ENCODE data around the gene KLF7. TPM values are rescaled to one million over a fixed set of nuclear protein-coding genes. Genes with fewer than 3 reads are reported as not detected.

Gene KLF7
- total RNA-seq, 2 experiments from 2014 or later: not detected

DNA sequence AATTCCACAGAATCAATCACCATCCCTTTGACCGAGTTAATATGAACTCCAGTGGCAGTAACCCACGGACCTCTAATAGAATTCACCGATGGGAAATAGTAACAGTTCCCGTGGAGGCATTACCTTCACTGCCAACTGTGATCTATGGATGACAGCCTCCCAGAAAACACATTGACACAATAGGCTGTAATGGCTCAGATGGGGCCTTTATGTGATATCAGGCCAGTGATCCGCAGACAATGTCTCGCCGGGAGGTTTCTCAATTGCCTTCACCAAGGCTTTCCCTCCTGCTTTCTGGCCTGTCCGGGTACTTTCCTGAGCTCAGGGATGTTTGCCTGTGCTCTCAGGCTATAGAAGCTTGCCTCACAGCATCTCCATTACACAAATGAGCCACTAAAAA, 34.4 kb upstream of the KLF7 start:
- H3K4me3 ChIP-seq (ENCODE audit: low read depth, low read length, poor library complexity, severe bottlenecking): no peak overlapping the region
- no peak overlapping the region for H3K4me2 ChIP-seq (ENCODE audit: low read length)
- intact Hi-C loops (cut with micrococcal nuclease; ENCODE audit: unreplicated experiment): no loop called here
- no peaks in the 10 kb centered on the region for H3K9me3 ChIP-seq (ENCODE audit: low read length)
- no peaks in the 10 kb centered on the region for H3K79me2 ChIP-seq (ENCODE audit: insufficient read depth, low read depth, low read length)
- ChIA-PET POLR2A (no interaction called here), CTCF (ENCODE audit: unreplicated experiment) (no interaction called here)
- no peaks in the 10 kb centered on the region for H3K9me2 ChIP-seq (ENCODE audit: insufficient read depth, low read length)
- H3K36me3 ChIP-seq (ENCODE audit: insufficient read depth, low read length): no peaks in the 10 kb centered on the region
- no peaks in the 10 kb centered on the region for H4K20me1 ChIP-seq (ENCODE audit: insufficient read depth, low read length)
- TF ChIP-seq, protein P1, sequence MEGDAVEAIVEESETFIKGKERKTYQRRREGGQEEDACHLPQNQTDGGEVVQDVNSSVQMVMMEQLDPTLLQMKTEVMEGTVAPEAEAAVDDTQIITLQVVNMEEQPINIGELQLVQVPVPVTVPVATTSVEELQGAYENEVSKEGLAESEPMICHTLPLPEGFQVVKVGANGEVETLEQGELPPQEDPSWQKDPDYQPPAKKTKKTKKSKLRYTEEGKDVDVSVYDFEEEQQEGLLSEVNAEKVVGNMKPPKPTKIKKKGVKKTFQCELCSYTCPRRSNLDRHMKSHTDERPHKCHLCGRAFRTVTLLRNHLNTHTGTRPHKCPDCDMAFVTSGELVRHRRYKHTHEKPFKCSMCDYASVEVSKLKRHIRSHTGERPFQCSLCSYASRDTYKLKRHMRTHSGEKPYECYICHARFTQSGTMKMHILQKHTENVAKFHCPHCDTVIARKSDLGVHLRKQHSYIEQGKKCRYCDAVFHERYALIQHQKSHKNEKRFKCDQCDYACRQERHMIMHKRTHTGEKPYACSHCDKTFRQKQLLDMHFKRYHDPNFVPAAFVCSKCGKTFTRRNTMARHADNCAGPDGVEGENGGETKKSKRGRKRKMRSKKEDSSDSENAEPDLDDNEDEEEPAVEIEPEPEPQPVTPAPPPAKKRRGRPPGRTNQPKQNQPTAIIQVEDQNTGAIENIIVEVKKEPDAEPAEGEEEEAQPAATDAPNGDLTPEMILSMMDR (conservative IDR thresholded peaks at IDR 0.05; ENCODE audit: low read length): no peak
- TF ChIP-seq EZH2phosphoT487 (IDR thresholded peaks at IDR 0.05; ENCODE audit: borderline replicate concordance, low read depth, low read length): no peak
- DNase-seq (ENCODE audit: low spot score): no peak
- BruUV-seq (replicated peaks): no TSS peak
- H2AFZ ChIP-seq (ENCODE audit: low read length): no peak overlapping the region
- H3K4me1 ChIP-seq (ENCODE audit: insufficient read depth, low read length, poor library complexity, severe bottlenecking): no peaks in the 10 kb centered on the region
- no peak overlapping the region for H3K27ac ChIP-seq (ENCODE audit: low read depth, low read length, poor library complexity, severe bottlenecking)

DNA sequence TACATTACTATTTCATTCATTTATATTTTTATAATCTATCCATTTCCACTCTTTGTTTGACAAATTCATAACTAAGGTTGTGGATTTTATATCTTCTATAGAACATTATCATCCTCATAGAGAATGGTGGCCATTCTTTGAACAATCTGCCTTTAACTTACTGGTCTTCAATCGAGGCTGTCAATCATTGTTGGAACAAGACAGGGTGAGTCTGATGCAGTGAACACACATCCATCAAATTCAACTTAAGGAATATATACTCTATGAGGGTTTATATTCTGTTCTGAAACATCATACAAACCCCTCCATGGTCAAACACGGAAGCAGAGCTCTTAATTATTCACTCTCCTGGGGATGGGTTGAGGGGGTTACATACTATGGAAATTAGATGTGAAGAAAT, 28.3 kb upstream of the KLF7 start:
- TF ChIP-seq EZH2phosphoT487 (IDR thresholded peaks at IDR 0.05; ENCODE audit: borderline replicate concordance, low read depth, low read length): no peak
- TF ChIP-seq, protein P1 (conservative IDR thresholded peaks at IDR 0.05; ENCODE audit: low read length): no peak
- Histone ChIP-seq H3K4me3 (ENCODE audit: low read depth, low read length, poor library complexity, severe bottlenecking) (no peak overlapping the region), H2AFZ (ENCODE audit: low read length) (no peak overlapping the region), H3K9me2 (ENCODE audit: insufficient read depth, low read length) (no peaks in the 10 kb centered on the region), H3K4me1 (ENCODE audit: insufficient read depth, low read length, poor library complexity, severe bottlenecking) (no peaks in the 10 kb centered on the region), H3K79me2 (ENCODE audit: insufficient read depth, low read depth, low read length) (no peaks in the 10 kb centered on the region), H3K4me2 (ENCODE audit: low read length) (no peak overlapping the region), H3K9me3 (ENCODE audit: low read length) (no peaks in the 10 kb centered on the region), H3K36me3 (ENCODE audit: insufficient read depth, low read length) (no peaks in the 10 kb centered on the region), H4K20me1 (ENCODE audit: insufficient read depth, low read length) (no peaks in the 10 kb centered on the region), H3K27ac (ENCODE audit: low read depth, low read length, poor library complexity, severe bottlenecking) (no peak overlapping the region)
- no TSS peak for BruUV-seq (replicated peaks)
- CTCF ChIA-PET (ENCODE audit: unreplicated experiment): no interaction called here
- POLR2A ChIA-PET: interaction anchor here (0.9 kb wide), 1 partner anchor 15 kb away, joined by 3 read pairs; no protein-coding TSS in a partner anchor
- DNase-seq (ENCODE audit: low spot score): no peak
- intact Hi-C loops (cut with micrococcal nuclease; ENCODE audit: unreplicated experiment): no loop called here

DNA sequence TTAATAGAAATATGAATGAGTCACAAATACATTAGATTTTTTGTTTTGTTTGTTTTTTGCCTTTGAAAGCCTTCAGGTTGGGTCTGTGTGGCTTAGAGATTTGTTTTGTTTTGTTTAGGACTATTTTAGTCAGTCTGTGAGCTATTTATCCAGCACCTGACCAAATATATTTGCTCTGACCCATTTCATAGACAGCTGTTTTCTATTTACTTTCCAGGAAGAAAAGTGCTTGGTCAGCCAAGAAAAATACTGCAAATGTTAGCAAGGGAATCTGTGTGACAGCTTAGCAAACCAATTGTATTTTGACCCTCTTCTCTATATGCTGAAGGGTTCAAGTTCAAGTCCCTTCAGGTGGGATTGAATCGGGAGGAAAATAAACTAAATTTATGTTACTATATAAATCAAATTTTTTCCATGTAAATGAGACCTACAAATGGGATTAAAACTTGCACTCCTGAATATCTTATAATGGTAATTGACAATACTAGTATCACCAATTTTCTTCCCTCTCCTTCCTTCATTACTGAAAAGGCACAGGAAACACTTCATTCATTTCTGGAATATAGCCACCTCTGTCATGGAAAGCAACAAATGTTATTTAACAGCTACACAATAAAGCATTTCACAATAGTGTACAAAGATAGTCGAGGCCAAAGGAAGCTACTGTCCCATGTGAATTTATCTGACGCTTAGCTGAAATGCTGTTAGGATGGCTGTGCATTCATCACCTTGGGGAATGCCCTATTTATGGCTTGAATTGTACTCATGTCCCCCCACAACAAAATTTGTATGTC, 23.1 kb upstream of the KLF7 start:
- intact Hi-C loops (cut with micrococcal nuclease; ENCODE audit: unreplicated experiment): no loop called here
- TF ChIP-seq, protein P1 (conservative IDR thresholded peaks at IDR 0.05; ENCODE audit: low read length): no peak
- no peak for TF ChIP-seq EZH2phosphoT487 (IDR thresholded peaks at IDR 0.05; ENCODE audit: borderline replicate concordance, low read depth, low read length)
- H3K4me1 ChIP-seq (ENCODE audit: insufficient read depth, low read length, poor library complexity, severe bottlenecking): no peaks in the 10 kb centered on the region
- ChIA-PET CTCF (ENCODE audit: unreplicated experiment) (interaction anchor here (0.6 kb wide), 1 partner anchor 223 kb away, joined by 3 read pairs; no protein-coding TSS in a partner anchor), POLR2A (interaction anchor here (0.5 to 0.9 kb wide), 4 partner anchors 9 to 422 kb away, joined by 3 to 5 read pairs (median 3); no protein-coding TSS in a partner anchor)
- no peaks in the 10 kb centered on the region for H3K36me3 ChIP-seq (ENCODE audit: insufficient read depth, low read length)
- H4K20me1 ChIP-seq (ENCODE audit: insufficient read depth, low read length): no peaks in the 10 kb centered on the region; the same call in 1 of the 2 replicates
- BruUV-seq (replicated peaks): no TSS peak
- DNase-seq (ENCODE audit: low spot score): no peak
- no peaks in the 10 kb centered on the region for H3K9me3 ChIP-seq (ENCODE audit: low read length)
- no peak overlapping the region for H3K4me2 ChIP-seq (ENCODE audit: low read length)
- no peaks in the 10 kb centered on the region for H3K79me2 ChIP-seq (ENCODE audit: insufficient read depth, low read depth, low read length)
- H3K27ac ChIP-seq (ENCODE audit: low read depth, low read length, poor library complexity, severe bottlenecking): no peak overlapping the region
- no peak overlapping the region for H3K4me3 ChIP-seq (ENCODE audit: low read depth, low read length, poor library complexity, severe bottlenecking)
- H2AFZ ChIP-seq (ENCODE audit: low read length): no peak overlapping the region
- H3K9me2 ChIP-seq (ENCODE audit: insufficient read depth, low read length): no peaks in the 10 kb centered on the region
